Measurements from ENCODE around the gene PIWIL4.

The PIWIL4 gene

DNA sequence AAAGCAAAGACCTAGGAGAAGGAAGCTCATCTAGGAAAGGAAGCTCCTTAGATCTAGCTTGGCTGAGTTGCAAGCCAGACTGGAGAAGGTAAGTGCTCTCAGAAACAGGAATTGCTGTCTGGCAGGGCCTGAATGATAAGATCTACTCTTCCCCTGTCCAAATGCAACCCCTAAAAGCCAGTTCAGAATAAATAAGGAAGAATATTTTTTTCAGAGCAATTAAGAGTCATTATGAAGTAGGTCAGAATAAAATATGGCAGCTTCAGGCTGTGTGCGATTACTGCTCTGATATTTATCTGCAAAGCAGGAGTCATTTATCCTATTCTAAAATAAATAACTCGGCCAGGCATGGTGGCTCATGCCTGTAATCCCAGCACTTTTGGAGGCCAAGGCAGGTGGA lies 82.1 kb downstream of the PIWIL4 start:
- H3K27ac ChIP-seq: no peak overlapping the region
- no peak for DNase-seq (ENCODE audit: low spot score)
- H3K4me3 ChIP-seq: no peak overlapping the region
- TF ChIP-seq, protein P1, sequence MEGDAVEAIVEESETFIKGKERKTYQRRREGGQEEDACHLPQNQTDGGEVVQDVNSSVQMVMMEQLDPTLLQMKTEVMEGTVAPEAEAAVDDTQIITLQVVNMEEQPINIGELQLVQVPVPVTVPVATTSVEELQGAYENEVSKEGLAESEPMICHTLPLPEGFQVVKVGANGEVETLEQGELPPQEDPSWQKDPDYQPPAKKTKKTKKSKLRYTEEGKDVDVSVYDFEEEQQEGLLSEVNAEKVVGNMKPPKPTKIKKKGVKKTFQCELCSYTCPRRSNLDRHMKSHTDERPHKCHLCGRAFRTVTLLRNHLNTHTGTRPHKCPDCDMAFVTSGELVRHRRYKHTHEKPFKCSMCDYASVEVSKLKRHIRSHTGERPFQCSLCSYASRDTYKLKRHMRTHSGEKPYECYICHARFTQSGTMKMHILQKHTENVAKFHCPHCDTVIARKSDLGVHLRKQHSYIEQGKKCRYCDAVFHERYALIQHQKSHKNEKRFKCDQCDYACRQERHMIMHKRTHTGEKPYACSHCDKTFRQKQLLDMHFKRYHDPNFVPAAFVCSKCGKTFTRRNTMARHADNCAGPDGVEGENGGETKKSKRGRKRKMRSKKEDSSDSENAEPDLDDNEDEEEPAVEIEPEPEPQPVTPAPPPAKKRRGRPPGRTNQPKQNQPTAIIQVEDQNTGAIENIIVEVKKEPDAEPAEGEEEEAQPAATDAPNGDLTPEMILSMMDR (IDR thresholded peaks at IDR 0.05): no peak

DNA sequence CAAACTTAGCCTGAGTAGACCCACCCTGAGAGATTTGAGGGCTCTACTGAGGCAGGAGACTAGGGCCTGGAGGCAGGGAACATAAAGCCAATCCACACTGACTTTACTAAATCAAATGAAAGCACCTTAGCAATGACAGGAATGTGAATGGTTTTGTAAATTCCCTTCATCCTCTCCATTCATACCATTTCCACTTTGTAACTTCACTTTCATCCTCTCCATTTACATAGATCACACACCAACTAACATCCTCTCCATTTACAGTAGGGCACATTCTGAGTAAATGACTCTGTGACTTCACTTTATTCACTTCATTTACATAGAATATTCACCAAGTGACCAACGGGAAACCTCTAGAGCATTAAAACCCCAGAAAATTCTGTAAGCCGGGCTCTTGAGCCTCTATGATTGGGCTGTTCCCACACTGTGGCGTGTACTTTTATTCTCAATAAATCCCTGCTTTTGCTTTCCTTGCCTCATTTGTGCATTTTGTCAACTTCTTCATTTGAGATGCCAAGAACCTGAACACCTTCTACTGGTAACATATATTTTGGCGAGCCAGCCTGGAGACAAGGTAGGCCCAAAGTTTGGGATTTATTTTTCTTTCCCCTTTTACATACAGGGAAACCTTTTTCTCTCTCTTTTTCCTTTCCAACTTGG lies 82.9 kb downstream of the PIWIL4 start:
- TF ChIP-seq, protein P1 (IDR thresholded peaks at IDR 0.05): no peak
- DNase-seq (ENCODE audit: low spot score): no peak
- Histone ChIP-seq H3K27ac (no peak overlapping the region), H3K4me3 (no peak overlapping the region)

DNA sequence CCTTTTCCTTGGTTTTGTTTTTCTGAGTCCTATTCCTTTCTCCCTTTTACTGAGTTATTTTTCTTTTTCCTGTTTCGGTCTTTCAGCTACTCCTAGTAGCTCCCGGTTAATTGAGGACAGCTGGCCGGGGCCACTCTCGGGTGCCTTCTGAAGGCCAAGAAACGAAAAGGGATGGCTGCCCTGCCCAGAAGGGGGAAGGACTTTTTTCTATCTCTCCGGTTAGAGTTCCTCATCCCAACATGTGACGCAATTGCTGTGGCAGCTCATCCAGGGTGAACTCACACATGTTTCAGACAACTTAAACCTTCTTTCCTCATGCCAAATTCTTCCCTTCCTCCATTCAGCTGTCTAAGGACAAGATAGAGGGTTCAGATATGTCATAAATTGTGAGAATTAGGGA lies 83.6 kb downstream of the PIWIL4 start:
- TF ChIP-seq, protein P1 (IDR thresholded peaks at IDR 0.05): no peak
- DNase-seq (ENCODE audit: low spot score): no peak
- Histone ChIP-seq H3K27ac (no peak overlapping the region), H3K4me3 (no peak overlapping the region)

DNA sequence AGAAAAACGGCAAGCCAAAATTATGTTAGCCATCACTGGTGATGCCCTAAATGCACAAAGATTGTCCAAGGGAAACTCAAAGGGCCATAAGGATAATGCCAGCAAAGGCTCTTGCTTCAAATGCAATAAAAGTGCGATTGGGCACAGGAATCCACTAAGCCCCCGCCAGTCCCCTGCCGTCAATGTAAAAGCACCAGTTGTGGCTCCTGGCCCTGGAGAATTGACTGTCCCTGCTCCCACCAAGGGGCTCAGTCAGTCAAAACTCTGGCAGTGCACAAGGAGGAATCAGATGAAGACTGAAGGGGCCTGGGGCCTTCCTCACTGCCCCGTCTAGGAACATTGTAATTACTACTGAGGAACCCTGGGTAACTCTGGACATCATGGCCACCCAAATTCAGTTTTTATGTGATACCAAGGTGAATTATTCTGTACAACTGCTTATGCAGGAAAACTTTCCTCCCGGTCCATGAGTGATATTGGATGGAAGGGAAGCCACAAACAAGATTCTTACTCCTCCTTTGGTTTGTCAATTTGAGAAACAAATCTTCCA lies 85.6 kb downstream of the PIWIL4 start:
- H3K4me3 ChIP-seq: no peak overlapping the region
- no peak overlapping the region for H3K27ac ChIP-seq
- TF ChIP-seq, protein P1 (IDR thresholded peaks at IDR 0.05): no peak
- no peak for DNase-seq (ENCODE audit: low spot score)

DNA sequence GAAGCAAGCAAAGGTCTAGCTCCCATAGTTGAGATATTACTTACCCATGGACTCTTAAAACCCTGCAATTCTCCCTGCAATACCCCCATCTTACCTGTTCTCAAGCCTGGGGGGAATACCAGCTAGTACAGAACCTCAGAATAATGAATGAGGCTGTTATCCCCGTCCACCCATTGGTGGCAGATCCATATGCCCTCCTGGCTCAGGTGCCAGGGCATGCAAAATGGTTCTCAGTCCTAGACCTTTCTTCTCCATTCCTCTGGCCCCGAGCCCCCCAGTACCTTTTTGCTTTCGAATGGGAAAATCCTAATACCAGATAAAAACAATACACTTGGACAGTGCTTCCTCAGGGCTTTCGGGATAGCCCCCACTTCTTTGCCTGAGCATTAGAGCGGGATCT lies 86.4 kb downstream of the PIWIL4 start:
- Histone ChIP-seq H3K27ac (no peak overlapping the region), H3K4me3 (no peak overlapping the region)
- TF ChIP-seq, protein P1 (IDR thresholded peaks at IDR 0.05): no peak
- DNase-seq (ENCODE audit: low spot score): no peak

DNA sequence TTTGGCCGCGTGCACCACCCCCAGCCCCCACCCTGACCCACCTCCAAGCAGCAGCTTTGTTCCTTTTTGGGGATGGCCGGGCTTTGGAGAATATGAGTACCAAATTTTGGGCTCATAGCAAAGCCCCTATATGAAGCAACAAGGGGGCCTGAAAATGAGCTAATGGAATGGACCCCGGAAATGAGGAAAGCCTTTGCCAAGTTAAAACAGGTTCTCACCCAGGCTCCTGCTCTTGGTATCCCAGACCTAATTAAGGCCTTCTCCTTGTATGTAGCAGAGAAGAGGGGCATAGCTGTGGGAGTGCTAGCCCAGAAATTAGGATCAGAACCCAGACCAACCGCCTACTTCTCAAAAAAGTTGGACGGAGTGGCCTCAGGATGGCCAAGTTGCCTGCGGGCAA lies 87.0 kb downstream of the PIWIL4 start:
- TF ChIP-seq, protein P1 (IDR thresholded peaks at IDR 0.05): no peak
- no peak for DNase-seq (ENCODE audit: low spot score)
- H3K4me3 ChIP-seq: no peak overlapping the region
- no peak overlapping the region for H3K27ac ChIP-seq

DNA sequence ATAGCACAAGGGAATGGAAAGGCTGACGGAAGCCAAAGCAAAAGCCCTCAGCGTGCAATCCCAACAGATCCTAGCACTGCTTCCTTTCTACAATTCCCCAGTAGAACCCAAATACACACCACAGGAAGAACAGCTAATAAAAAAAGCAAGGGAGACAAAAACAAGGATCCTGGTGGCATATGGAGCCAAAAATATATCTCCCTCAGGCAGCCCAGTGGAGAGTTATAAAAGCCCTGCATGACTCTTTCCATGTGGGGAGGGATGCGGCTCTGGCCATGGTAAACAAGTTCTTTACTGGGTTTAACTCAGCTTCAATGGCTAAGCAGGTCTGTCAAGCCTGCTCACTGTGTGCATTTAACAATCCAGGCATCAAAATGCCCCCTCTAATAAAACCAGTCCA lies 88.1 kb downstream of the PIWIL4 start:
- Histone ChIP-seq H3K4me3 (no peak overlapping the region), H3K27ac (no peak overlapping the region)
- DNase-seq (ENCODE audit: low spot score): no peak
- TF ChIP-seq, protein P1 (IDR thresholded peaks at IDR 0.05): no peak
